Measurements from ENCODE around the gene PRR30. TPM values are rescaled to one million over a fixed set of nuclear protein-coding genes. Genes with fewer than 3 reads are reported as not detected.

The PRR30 gene
- total RNA-seq, 2 experiments from 2014 or later, result not detected

- no peak for DNase-seq
- H3K27me3 Mint-ChIP-seq, result peaks cover 14% of the 10 kb centered on the region
- peaks cover 3% of the 10 kb centered on the region for H3K4me1 Mint-ChIP-seq
- ChIA-PET CTCF (interaction anchor here (1.2 to 3.2 kb wide), 8 partner anchors 11 to 121 kb away, joined by 3 to 28 read pairs (median 9); partner anchors contain the start of gene ABHD1), POLR2A (no interaction called here)
- no peaks in the 10 kb centered on the region for H3K9me3 Mint-ChIP-seq
- no peak overlapping the region for H3K27ac Mint-ChIP-seq
- H3K36me3 Mint-ChIP-seq (ENCODE audit: low read depth), result no peaks in the 10 kb centered on the region
- H3K4me3 Mint-ChIP-seq, result no peak overlapping the region
These were observed 32.2 kb upstream of the PRR30 start for GRCh38 chr2:27171351-27171848.

- H3K9me3 Mint-ChIP-seq, result no peaks in the 10 kb centered on the region
- H3K27me3 Mint-ChIP-seq, result peaks cover 13% of the 10 kb centered on the region
- CTCF ChIA-PET, result interaction anchor here (1.0 to 3.2 kb wide), 13 partner anchors 11 to 259 kb away, joined by 3 to 28 read pairs (median 9); partner anchors contain the start of genes ABHD1 and PREB
- POLR2A ChIA-PET, result no interaction called here
- peaks cover 3% of the 10 kb centered on the region for H3K4me1 Mint-ChIP-seq
- H3K4me3 Mint-ChIP-seq, result no peak overlapping the region
- DNase-seq, result no peak
- no peak overlapping the region for H3K27ac Mint-ChIP-seq
- no peaks in the 10 kb centered on the region for H3K36me3 Mint-ChIP-seq (ENCODE audit: low read depth)
These were observed 31.5 kb upstream of the PRR30 start for GRCh38 chr2:27170581-27171337.

- Mint-ChIP-seq H3K36me3 (ENCODE audit: low read depth) (no peaks in the 10 kb centered on the region), H3K4me1 (peaks cover 5% of the 10 kb centered on the region), H3K27me3 (peaks cover 6% of the 10 kb centered on the region), H3K27ac (no peak overlapping the region), H3K9me3 (no peaks in the 10 kb centered on the region), H3K4me3 (no peak overlapping the region)
- ChIA-PET POLR2A (no interaction called here), CTCF (interaction anchor here (1.1 to 1.5 kb wide), 2 partner anchors 69 to 138 kb away, joined by 3 to 5 read pairs; no protein-coding TSS in a partner anchor)
- no peak for DNase-seq
These were observed 26.0 kb upstream of the PRR30 start for GRCh38 chr2:27164960-27165763.

- no peak for DNase-seq
- no peaks in the 10 kb centered on the region for H3K36me3 Mint-ChIP-seq (ENCODE audit: low read depth)
- H3K4me3 Mint-ChIP-seq, result peak overlapping the region; percentile 27
- H3K27ac Mint-ChIP-seq, result no peak overlapping the region
- ChIA-PET POLR2A (interaction anchor here (0.6 kb wide), 1 partner anchor 59 kb away, joined by 3 read pairs; no protein-coding TSS in a partner anchor), CTCF (interaction anchor here (4.8 kb wide), 1 partner anchor 8 kb away, joined by 28 read pairs; no protein-coding TSS in a partner anchor)
- peaks cover 3% of the 10 kb centered on the region for H3K4me1 Mint-ChIP-seq
- H3K9me3 Mint-ChIP-seq, result no peaks in the 10 kb centered on the region
- peaks cover 5% of the 10 kb centered on the region for H3K27me3 Mint-ChIP-seq
These were observed 23.2 kb upstream of the PRR30 start for GRCh38 chr2:27162151-27163121.

GRCh38 chr2:27160191-27160590 is 21.0 kb upstream of the PRR30 start:
- H3K27me3 Mint-ChIP-seq, result peaks cover 5% of the 10 kb centered on the region
- POLR2A ChIA-PET, result no interaction called here
- CTCF ChIA-PET, result interaction anchor here (4.8 kb wide), 1 partner anchor 10 kb away, joined by 28 read pairs; no protein-coding TSS in a partner anchor
- H3K9me3 Mint-ChIP-seq, result no peaks in the 10 kb centered on the region
- H3K27ac Mint-ChIP-seq, result no peak overlapping the region
- DNase-seq, result no peak
- no peak overlapping the region for H3K4me3 Mint-ChIP-seq
- H3K4me1 Mint-ChIP-seq, result peaks cover 3% of the 10 kb centered on the region
- no peaks in the 10 kb centered on the region for H3K36me3 Mint-ChIP-seq (ENCODE audit: low read depth)

- peaks cover 3% of the 10 kb centered on the region for H3K4me1 Mint-ChIP-seq
- H3K9me3 Mint-ChIP-seq, result no peaks in the 10 kb centered on the region
- DNase-seq, result no peak
- H3K4me3 Mint-ChIP-seq, result no peak overlapping the region
- peaks cover 5% of the 10 kb centered on the region for H3K27me3 Mint-ChIP-seq
- no peak overlapping the region for H3K27ac Mint-ChIP-seq
- ChIA-PET POLR2A (no interaction called here), CTCF (interaction anchor here (4.8 kb wide), 1 partner anchor 11 kb away, joined by 28 read pairs; no protein-coding TSS in a partner anchor)
- H3K36me3 Mint-ChIP-seq (ENCODE audit: low read depth), result no peaks in the 10 kb centered on the region
These were observed 20.1 kb upstream of the PRR30 start for GRCh38 chr2:27159271-27159670.

- ChIA-PET CTCF (interaction anchor here (4.8 kb wide), 1 partner anchor 12 kb away, joined by 28 read pairs; no protein-coding TSS in a partner anchor), POLR2A (no interaction called here)
- no peak for DNase-seq
- Mint-ChIP-seq H3K4me1 (peaks cover 3% of the 10 kb centered on the region), H3K36me3 (ENCODE audit: low read depth) (no peaks in the 10 kb centered on the region), H3K9me3 (no peaks in the 10 kb centered on the region), H3K27me3 (peaks cover 5% of the 10 kb centered on the region), H3K4me3 (no peak overlapping the region), H3K27ac (no peak overlapping the region)
These were observed 19.3 kb upstream of the PRR30 start for GRCh38 chr2:27158468-27158867.

- no peak overlapping the region for H3K27ac Mint-ChIP-seq
- ChIA-PET CTCF (no interaction called here), POLR2A (no interaction called here)
- H3K4me3 Mint-ChIP-seq, result no peak overlapping the region
- DNase-seq, result no peak
- no peaks in the 10 kb centered on the region for H3K36me3 Mint-ChIP-seq (ENCODE audit: low read depth)
- H3K9me3 Mint-ChIP-seq, result no peaks in the 10 kb centered on the region
- peaks cover 3% of the 10 kb centered on the region for H3K27me3 Mint-ChIP-seq
- no peaks in the 10 kb centered on the region for H3K4me1 Mint-ChIP-seq
These were observed 15.9 kb upstream of the PRR30 start for GRCh38 chr2:27155069-27155520.

GRCh38 chr2:27154488-27154887 is 15.3 kb upstream of the PRR30 start:
- H3K27me3 Mint-ChIP-seq, result peaks cover 3% of the 10 kb centered on the region
- no peaks in the 10 kb centered on the region for H3K4me1 Mint-ChIP-seq
- ChIA-PET CTCF (no interaction called here), POLR2A (no interaction called here)
- no peaks in the 10 kb centered on the region for H3K9me3 Mint-ChIP-seq
- DNase-seq, result no peak
- no peaks in the 10 kb centered on the region for H3K36me3 Mint-ChIP-seq (ENCODE audit: low read depth)
- H3K4me3 Mint-ChIP-seq, result no peak overlapping the region
- no peak overlapping the region for H3K27ac Mint-ChIP-seq

- no peaks in the 10 kb centered on the region for H3K9me3 Mint-ChIP-seq
- no peaks in the 10 kb centered on the region for H3K27me3 Mint-ChIP-seq
- no peaks in the 10 kb centered on the region for H3K36me3 Mint-ChIP-seq (ENCODE audit: low read depth)
- CTCF ChIA-PET, result interaction anchor here (1.5 kb wide), 1 partner anchor 17 kb away, joined by 3 read pairs; no protein-coding TSS in a partner anchor
- no peaks in the 10 kb centered on the region for H3K4me1 Mint-ChIP-seq
- H3K4me3 Mint-ChIP-seq, result no peak overlapping the region
- POLR2A ChIA-PET, result no interaction called here
- H3K27ac Mint-ChIP-seq, result no peak overlapping the region
- no peak for DNase-seq
These were observed 13.7 kb upstream of the PRR30 start for GRCh38 chr2:27152796-27153464.

- Mint-ChIP-seq H3K4me3 (no peak overlapping the region), H3K4me1 (no peaks in the 10 kb centered on the region), H3K27me3 (no peaks in the 10 kb centered on the region), H3K27ac (no peak overlapping the region), H3K36me3 (ENCODE audit: low read depth) (no peaks in the 10 kb centered on the region), H3K9me3 (no peaks in the 10 kb centered on the region)
- ChIA-PET CTCF (interaction anchor here (1.5 to 2.0 kb wide), 2 partner anchors 18 kb away, joined by 3 to 14 read pairs; no protein-coding TSS in a partner anchor), POLR2A (no interaction called here)
- no peak for DNase-seq
These were observed 13.0 kb upstream of the PRR30 start for GRCh38 chr2:27152102-27152795.

Measured in activated CD4-positive, alpha-beta memory T cell treated with anti-CD3 and anti-CD28 coated beads, Interleukin-2, amount 10 ng/mL, durations not matched to agents 7 days and 5 days (primary cell).